ENCODE data around the gene CUX1. TPM values are rescaled to one million over a fixed set of nuclear protein-coding genes. Genes with fewer than 3 reads are reported as not detected.

The CUX1 gene
- total RNA-seq, 1 experiment from 2014 or later, result 53.5 TPM

GRCh38 chr7:101878938-101879337, 61.5 kb downstream of the CUX1 start:
- peaks cover 2% of the 10 kb centered on the region for H4K20me1 ChIP-seq (ENCODE audit: control insufficient read depth, insufficient read depth, insufficient read length)
- H3K18ac ChIP-seq (ENCODE audit: insufficient read length, low read depth, low read length), result no peak overlapping the region
- H2BK12ac ChIP-seq (ENCODE audit: insufficient read length, low read depth, low read length), result no peak overlapping the region
- no peaks in the 10 kb centered on the region; the same call in 1 of the 2 replicates for H3K27me3 ChIP-seq (ENCODE audit: insufficient read depth, low read length)
- no peak for DNase-seq
- peaks cover 6% of the 10 kb centered on the region for H3K79me1 ChIP-seq (ENCODE audit: insufficient read depth, low read depth, low read length, poor library complexity, severe bottlenecking)
- H3K23ac ChIP-seq (ENCODE audit: insufficient read length, low read depth, low read length), result no peak overlapping the region
- no peak overlapping the region for H2BK15ac ChIP-seq (ENCODE audit: low read depth, low read length)
- H3K9ac ChIP-seq (ENCODE audit: extremely low read depth, insufficient read length, low read length), result no peak overlapping the region
- no CpG with 5 or more reads among the region's 4 CpGs for WGBS (ENCODE audit: extremely low coverage, insufficient read length, low lambda C conversion rate)
- no peaks in the 10 kb centered on the region for H3K23me2 ChIP-seq (ENCODE audit: insufficient read length, low read depth, low read length, poor library complexity, severe bottlenecking)
- no peak overlapping the region for H4K91ac ChIP-seq (ENCODE audit: insufficient read length, low read depth, low read length)
- H4K8ac ChIP-seq (replicated peaks; ENCODE audit: insufficient read length, low read depth, low read length), result no peak overlapping the region
- H3K4me2 ChIP-seq (ENCODE audit: insufficient read depth, insufficient read length, low read length), result no peak overlapping the region
- Mint-ChIP-seq H3K36me3 (ENCODE audit: insufficient read depth in 1 of 3, low read depth in 3 of 3) (0 out of 7 replicates have a peak, but pooled peaks cover 0 to 3% (median 0%) of the 10 kb centered on the region in 3 experiments), H3K4me1 (peaks cover 61 to 68% of the 10 kb centered on the region in 2 experiments), H3K27ac (peak overlapping the region in 1 of 3 experiments; percentile 93; a peak in 2 of 7 replicates), H3K4me3 (no peak overlapping the region), H3K27me3 (ENCODE audit: low read depth) (no peaks in the 10 kb centered on the region), H3K9me3 (no peaks in the 10 kb centered on the region)
- H2BK120ac ChIP-seq (ENCODE audit: low read depth, low read length, poor library complexity, severe bottlenecking), result no peak overlapping the region
- H3T11ph ChIP-seq (ENCODE audit: low read length), result no peak overlapping the region
- H2BK20ac ChIP-seq (ENCODE audit: low read depth, low read length, poor library complexity, severe bottlenecking), result no peak overlapping the region
- H2BK5ac ChIP-seq (ENCODE audit: insufficient read length, low read length), result no peak overlapping the region
- H3K4me1 ChIP-seq (ENCODE audit: insufficient read depth, low read length), result peaks cover 12% of the 10 kb centered on the region; the same call in 1 of the 2 replicates
- peaks cover 44% of the 10 kb centered on the region for H3K79me2 ChIP-seq (ENCODE audit: insufficient read depth, low read length)
- H3K27ac ChIP-seq (ENCODE audit: insufficient read length, low read depth, low read length), result no peak overlapping the region
- no peak overlapping the region for H2AFZ ChIP-seq (ENCODE audit: low read length)
- no peak overlapping the region for H2AK5ac ChIP-seq (ENCODE audit: insufficient read length, low read length)
- H3K9me3 ChIP-seq (ENCODE audit: control insufficient read depth, low read depth, low read length), result no peaks in the 10 kb centered on the region
- TF ChIP-seq CTCF (conservative IDR thresholded peaks at IDR 0.05), result no peak
- no peak overlapping the region for H4K5ac ChIP-seq (ENCODE audit: insufficient read length, low read depth, low read length)
- no peak overlapping the region for H3K56ac ChIP-seq (ENCODE audit: insufficient read length, low read depth, low read length)
- no peak overlapping the region for H3K14ac ChIP-seq (ENCODE audit: insufficient read depth, low read length)
- no peak overlapping the region for H3K4ac ChIP-seq (ENCODE audit: low read depth, low read length)

Measured in H9 (cell line).